ENCODE results near the gene AMOTL2. TPM values are rescaled to one million over a fixed set of nuclear protein-coding genes. Genes with fewer than 3 reads are reported as not detected.
A peak's percentile ranks its signal among the peaks of the same experiment; 100 is the strongest.

AMOTL2 gene
- total RNA-seq, 3 donors from 2014 or later: 78.3 to 281 (median 83.2) TPM

DNA sequence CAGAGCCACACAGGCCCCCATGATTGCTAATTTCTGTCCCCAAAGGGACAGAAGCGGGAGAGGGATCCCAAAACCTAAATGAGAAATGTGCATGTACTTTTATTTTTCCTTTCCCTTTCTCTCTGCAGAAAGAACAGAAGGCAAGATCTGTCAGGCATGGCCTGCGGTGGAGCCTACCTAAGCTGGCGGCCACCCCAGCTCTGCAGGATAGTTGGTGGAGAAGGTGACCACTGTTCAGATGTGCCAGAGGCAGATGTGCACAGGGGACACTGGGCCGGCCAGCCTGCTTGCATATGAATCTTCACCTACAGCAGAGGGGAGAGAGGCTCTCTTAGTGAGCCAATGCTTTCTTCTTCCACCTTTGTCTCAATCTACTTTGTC is 2.1 kb upstream of the AMOTL2 start:
- TF ChIP-seq, protein P1, sequence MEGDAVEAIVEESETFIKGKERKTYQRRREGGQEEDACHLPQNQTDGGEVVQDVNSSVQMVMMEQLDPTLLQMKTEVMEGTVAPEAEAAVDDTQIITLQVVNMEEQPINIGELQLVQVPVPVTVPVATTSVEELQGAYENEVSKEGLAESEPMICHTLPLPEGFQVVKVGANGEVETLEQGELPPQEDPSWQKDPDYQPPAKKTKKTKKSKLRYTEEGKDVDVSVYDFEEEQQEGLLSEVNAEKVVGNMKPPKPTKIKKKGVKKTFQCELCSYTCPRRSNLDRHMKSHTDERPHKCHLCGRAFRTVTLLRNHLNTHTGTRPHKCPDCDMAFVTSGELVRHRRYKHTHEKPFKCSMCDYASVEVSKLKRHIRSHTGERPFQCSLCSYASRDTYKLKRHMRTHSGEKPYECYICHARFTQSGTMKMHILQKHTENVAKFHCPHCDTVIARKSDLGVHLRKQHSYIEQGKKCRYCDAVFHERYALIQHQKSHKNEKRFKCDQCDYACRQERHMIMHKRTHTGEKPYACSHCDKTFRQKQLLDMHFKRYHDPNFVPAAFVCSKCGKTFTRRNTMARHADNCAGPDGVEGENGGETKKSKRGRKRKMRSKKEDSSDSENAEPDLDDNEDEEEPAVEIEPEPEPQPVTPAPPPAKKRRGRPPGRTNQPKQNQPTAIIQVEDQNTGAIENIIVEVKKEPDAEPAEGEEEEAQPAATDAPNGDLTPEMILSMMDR (IDR thresholded peaks at IDR 0.05): no peak
- TF ChIP-seq POLR2A (IDR thresholded peaks at IDR 0.05) (no peak), POLR2AphosphoS5 (IDR thresholded peaks at IDR 0.05) (no peak)
- H3K36me3 ChIP-seq: no peaks in the 10 kb centered on the region
- H3K4me3 ChIP-seq: no peak overlapping the region
- H3K4me1 ChIP-seq: peaks cover 8 to 13% of the 10 kb centered on the region in 2 donors
- DNase-seq (ENCODE audit: low spot score in 2 of 2): peak in 1 of 2 donors; percentile 48
- H3K27ac ChIP-seq: no peak overlapping the region
- intact Hi-C loops (cut with DNase I; ENCODE audit: low total_unique reads): loop anchor here (5.0 to 10.0 kb wide), 3 partner anchors 68 to 439 kb away; partner anchors contain the start of genes ANAPC13 and CEP63
- no peaks in the 10 kb centered on the region for H3K27me3 ChIP-seq
- no peaks in the 10 kb centered on the region for H3K9me3 ChIP-seq

DNA sequence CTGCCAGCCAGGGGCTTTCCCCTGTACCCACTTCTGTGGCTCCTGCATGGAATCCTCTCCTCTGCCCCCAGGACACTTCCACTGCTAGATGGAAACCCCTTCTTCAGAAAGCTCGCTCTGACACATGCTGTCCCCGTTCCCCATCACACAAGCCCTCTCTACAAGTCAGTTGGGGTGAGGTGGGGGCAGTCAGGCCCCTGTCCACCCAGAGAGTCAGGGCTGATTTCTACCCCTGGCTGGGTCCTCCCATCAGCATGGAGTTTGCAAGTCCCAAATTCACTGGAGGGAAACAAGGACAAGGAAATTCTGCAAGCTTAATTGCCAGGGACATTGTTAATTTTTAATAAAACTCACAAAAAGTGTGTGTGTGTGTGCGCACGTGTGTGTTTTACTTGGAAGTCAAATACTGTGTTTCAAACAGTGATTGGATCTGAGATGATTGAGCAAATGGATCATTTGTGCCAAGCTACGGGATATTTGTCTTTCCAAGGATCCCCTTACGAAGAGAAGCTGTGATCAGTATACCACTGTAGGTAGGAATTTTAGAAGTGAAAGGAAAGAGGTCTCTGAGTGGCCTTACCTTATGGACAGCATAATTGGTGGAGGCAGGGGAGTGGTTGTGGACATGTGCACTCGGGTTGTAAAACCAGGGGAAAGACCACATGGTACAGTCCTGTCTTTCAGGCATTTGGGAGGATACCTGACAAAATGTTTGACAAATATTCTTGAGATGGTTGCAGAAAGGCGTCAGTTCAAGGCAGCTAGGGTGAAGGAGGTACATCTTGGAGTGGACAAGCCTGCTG is 1.5 kb upstream of the AMOTL2 start:
- peaks cover 12 to 15% of the 10 kb centered on the region in 2 donors for H3K4me1 ChIP-seq
- H3K4me3 ChIP-seq: peak overlapping the region in 2 of 3 donors; percentile 76 to 80
- DNase-seq (ENCODE audit: low spot score in 2 of 2): peak in 1 of 2 donors; percentile 46

DNA sequence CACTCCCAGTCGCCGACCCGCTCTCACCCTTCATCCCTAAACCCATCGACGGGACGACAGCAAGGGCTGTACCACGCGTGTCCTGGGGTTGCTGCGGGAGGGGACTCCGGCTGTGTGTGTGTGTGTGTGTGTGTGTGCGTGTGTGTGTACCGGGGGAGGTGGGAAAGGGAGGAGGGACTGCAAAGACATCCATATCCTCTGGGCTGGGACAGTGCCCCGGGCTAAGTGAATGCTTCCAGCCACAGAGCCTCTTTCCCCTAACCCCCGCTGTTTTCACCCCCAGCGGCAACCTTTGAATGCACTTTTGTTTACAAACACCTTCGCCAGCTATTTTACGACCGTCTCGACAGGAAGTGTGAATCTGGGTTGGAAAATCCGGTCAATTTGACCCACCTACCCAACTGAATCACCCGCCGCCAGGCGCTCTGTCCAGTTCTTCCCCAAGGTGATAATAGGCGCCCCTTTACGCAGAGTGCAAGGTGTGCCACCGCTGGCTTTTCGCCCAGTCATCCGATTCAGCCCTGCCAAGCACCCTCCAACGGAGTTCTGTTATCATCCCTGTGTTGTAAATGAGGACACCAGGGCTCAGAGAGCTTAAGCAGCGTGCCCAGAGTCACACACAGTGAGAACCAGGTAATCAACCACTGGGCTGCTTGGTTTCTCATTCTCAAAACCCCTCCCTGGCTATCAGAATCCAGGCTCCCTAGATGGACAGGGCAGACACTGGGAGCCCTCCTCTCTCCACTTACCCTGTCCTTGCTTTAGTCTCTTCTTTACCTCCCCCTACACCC is 739 bp upstream of the AMOTL2 start:
- no peaks in the 10 kb centered on the region for H3K36me3 ChIP-seq
- H3K27ac ChIP-seq: peak overlapping the region; percentile 97 to 100
- intact Hi-C loops (cut with DNase I; ENCODE audit: low total_unique reads): loop anchor here (2.0 to 10.0 kb wide), 4 partner anchors 64 to 438 kb away; partner anchors contain the start of genes ANAPC13 and CEP63
- H3K4me1 ChIP-seq: peaks cover 15 to 16% of the 10 kb centered on the region in 2 donors
- H3K27me3 ChIP-seq: no peaks in the 10 kb centered on the region
- no peak for TF ChIP-seq POLR2A (IDR thresholded peaks at IDR 0.05)
- TF ChIP-seq, protein P1 (IDR thresholded peaks at IDR 0.05): peak in 1 of 3 donors; percentile 45
- no peak for TF ChIP-seq POLR2AphosphoS5 (IDR thresholded peaks at IDR 0.05)
- peak overlapping the region; percentile 76 to 89 (median 80) for H3K4me3 ChIP-seq
- DNase-seq (ENCODE audit: low spot score in 2 of 2): peak in 1 of 2 donors; percentile 54
- H3K9me3 ChIP-seq: no peaks in the 10 kb centered on the region

More for the DNA sequence above, 1.5 kb upstream of the AMOTL2 start:
- no peaks in the 10 kb centered on the region for H3K27me3 ChIP-seq
- no peaks in the 10 kb centered on the region for H3K36me3 ChIP-seq
- intact Hi-C loops (cut with DNase I; ENCODE audit: low total_unique reads): loop anchor here (2.0 to 10.0 kb wide), 4 partner anchors 65 to 438 kb away; partner anchors contain the start of genes ANAPC13 and CEP63
- H3K27ac ChIP-seq: peak overlapping the region; percentile 97 to 100
- TF ChIP-seq, protein P1 (IDR thresholded peaks at IDR 0.05): no peak
- TF ChIP-seq POLR2A (IDR thresholded peaks at IDR 0.05) (no peak), POLR2AphosphoS5 (IDR thresholded peaks at IDR 0.05) (no peak)
- no peaks in the 10 kb centered on the region for H3K9me3 ChIP-seq

GRCh38 chr3:134373271-134374104 is 759 bp downstream of the AMOTL2 start:
- H3K4me1 ChIP-seq: peaks cover 15 to 16% of the 10 kb centered on the region in 2 donors
- no peaks in the 10 kb centered on the region for H3K36me3 ChIP-seq
- peak overlapping the region; percentile 97 to 100 for H3K27ac ChIP-seq
- DNase-seq (ENCODE audit: low spot score in 2 of 2): peak; percentile 86 to 89
- no peaks in the 10 kb centered on the region for H3K9me3 ChIP-seq
- TF ChIP-seq POLR2A (IDR thresholded peaks at IDR 0.05) (peak; percentile 61), POLR2AphosphoS5 (IDR thresholded peaks at IDR 0.05) (peak; percentile 72 to 89 (median 81))
- TF ChIP-seq, protein P1 (IDR thresholded peaks at IDR 0.05): no peak
- H3K27me3 ChIP-seq: no peaks in the 10 kb centered on the region
- intact Hi-C loops (cut with DNase I; ENCODE audit: low total_unique reads): loop anchor here (2.0 to 10.0 kb wide), 3 partner anchors 63 to 111 kb away; partner anchors contain the start of genes ANAPC13 and CEP63
- H3K4me3 ChIP-seq: peak overlapping the region; percentile 76 to 89 (median 80)
